ENCODE data around the gene OTC. TPM values are rescaled to one million over a fixed set of nuclear protein-coding genes. Genes with fewer than 3 reads are reported as not detected.
A peak's percentile ranks its signal among the peaks of the same experiment; 100 is the strongest.

OTC gene
- total RNA-seq, 4 donors from 2014 or later: 30.5 to 70.6 (median 46.5) TPM

- H3K4me3 ChIP-seq: no peak overlapping the region
- no peaks in the 10 kb centered on the region for H3K9me3 ChIP-seq
- no peaks in the 10 kb centered on the region for H3K27me3 ChIP-seq
- no peak overlapping the region for H3K27ac ChIP-seq
- H3K36me3 ChIP-seq: no peaks in the 10 kb centered on the region
- TF ChIP-seq POLR2A (IDR thresholded peaks at IDR 0.05) (no peak), CTCF (IDR thresholded peaks at IDR 0.05) (no peak)
- DNase-seq: no peak
- no peaks in the 10 kb centered on the region for H3K4me1 ChIP-seq
These were observed 22.0 kb downstream of the OTC start for GRCh38 chrX:38374431-38374830.

GRCh38 chrX:38375891-38376290 is 23.5 kb downstream of the OTC start:
- Histone ChIP-seq H3K27ac (no peak overlapping the region), H3K4me3 (no peak overlapping the region), H3K36me3 (no peaks in the 10 kb centered on the region), H3K4me1 (no peaks in the 10 kb centered on the region), H3K27me3 (no peaks in the 10 kb centered on the region), H3K9me3 (no peaks in the 10 kb centered on the region)
- TF ChIP-seq POLR2A (IDR thresholded peaks at IDR 0.05) (no peak), CTCF (IDR thresholded peaks at IDR 0.05) (peak in 3 of 6 experiments; percentile 26 to 49 (median 33))
- DNase-seq: no peak

- TF ChIP-seq CTCF (IDR thresholded peaks at IDR 0.05) (no peak), POLR2A (IDR thresholded peaks at IDR 0.05) (no peak)
- no peak for DNase-seq
- H3K36me3 ChIP-seq: no peaks in the 10 kb centered on the region
These were observed 24.3 kb downstream of the OTC start for GRCh38 chrX:38376747-38377146.

GRCh38 chrX:38379088-38379487 is 26.7 kb downstream of the OTC start:
- no peak for DNase-seq
- Histone ChIP-seq H3K4me1 (no peaks in the 10 kb centered on the region), H3K36me3 (no peaks in the 10 kb centered on the region), H3K27ac (no peak overlapping the region), H3K9me3 (no peaks in the 10 kb centered on the region), H3K4me3 (no peak overlapping the region), H3K27me3 (no peaks in the 10 kb centered on the region)
- TF ChIP-seq CTCF (IDR thresholded peaks at IDR 0.05): no peak
- TF ChIP-seq POLR2A (IDR thresholded peaks at IDR 0.05): no peak

More at GRCh38 chrX:38376747-38377146, 24.3 kb downstream of the OTC start:
- no peaks in the 10 kb centered on the region for H3K4me1 ChIP-seq
- no peak overlapping the region for H3K4me3 ChIP-seq
- no peak overlapping the region for H3K27ac ChIP-seq
- no peaks in the 10 kb centered on the region for H3K27me3 ChIP-seq
- no peaks in the 10 kb centered on the region for H3K9me3 ChIP-seq

GRCh38 chrX:38382663-38383062 is 30.3 kb downstream of the OTC start:
- no peak for TF ChIP-seq CTCF (IDR thresholded peaks at IDR 0.05)
- TF ChIP-seq POLR2A (IDR thresholded peaks at IDR 0.05): no peak
- Histone ChIP-seq H3K4me3 (no peak overlapping the region), H3K27me3 (no peaks in the 10 kb centered on the region), H3K27ac (no peak overlapping the region), H3K36me3 (no peaks in the 10 kb centered on the region), H3K4me1 (no peaks in the 10 kb centered on the region), H3K9me3 (no peaks in the 10 kb centered on the region)
- DNase-seq: no peak

GRCh38 chrX:38400389-38400910 is 48.0 kb downstream of the OTC start:
- Histone ChIP-seq H3K36me3 (no peaks in the 10 kb centered on the region), H3K27ac (no peak overlapping the region), H3K4me3 (no peak overlapping the region), H3K27me3 (no peaks in the 10 kb centered on the region), H3K9me3 (no peaks in the 10 kb centered on the region), H3K4me1 (no peaks in the 10 kb centered on the region)
- no peak for TF ChIP-seq CTCF (IDR thresholded peaks at IDR 0.05)
- TF ChIP-seq POLR2A (IDR thresholded peaks at IDR 0.05): no peak
- no peak for DNase-seq

Measured in Peyer's patch (tissue), 4 donors.